GM21528 (cell line): ENCODE results near the gene MARCHF7.

ENCODE experiments used
- ATAC-seq: cut with Tn5 transposase; IDR thresholded peaks from one replicate; pipeline ENCODE4 v1.9.1; 2021; ENCODE audit warnings: mild to moderate bottlenecking, moderate library complexity; ENCODE audit not compliant: unreplicated experiment, low FRiP score

Gene MARCHF7

DNA sequence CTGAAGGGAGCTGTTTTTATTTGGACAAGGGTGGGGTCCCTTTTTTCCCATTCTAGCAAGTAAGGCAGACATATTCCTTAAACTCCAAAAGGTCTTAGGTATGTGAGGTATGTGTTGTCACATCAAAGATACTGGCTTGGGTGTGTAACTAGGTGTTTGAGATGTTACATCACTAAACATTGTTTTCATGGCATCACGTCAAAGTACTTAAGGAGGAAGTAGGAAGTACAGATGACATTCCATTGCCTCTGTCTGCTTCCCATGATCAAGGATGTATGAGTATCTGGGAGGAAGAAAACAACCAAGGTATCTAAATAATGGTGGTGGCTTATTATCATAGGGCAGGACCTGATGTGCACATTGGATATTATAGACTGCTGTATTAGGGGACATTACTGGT, 46.4 kb downstream of the MARCHF7 start:
- ATAC-seq = no peak

DNA sequence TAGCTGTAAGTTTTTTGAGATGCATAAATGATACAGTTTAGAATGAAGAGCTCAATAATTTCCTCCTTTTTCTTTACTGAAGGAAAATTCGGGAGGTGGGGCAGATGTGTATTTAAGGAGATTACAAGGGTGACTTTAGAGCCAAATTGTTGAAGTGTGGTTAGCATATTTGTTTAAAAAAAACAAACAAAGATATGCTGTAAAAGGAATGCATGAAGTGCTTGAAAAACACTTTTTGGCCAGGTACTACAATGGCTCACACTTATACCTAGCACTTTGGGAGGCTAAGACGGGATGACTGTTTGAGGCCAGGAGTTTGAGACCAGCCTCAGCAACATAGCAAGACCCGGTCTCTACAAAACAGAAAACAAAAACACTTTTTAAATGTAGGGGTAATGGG, 47.3 kb downstream of the MARCHF7 start:
- ATAC-seq = no peak

DNA sequence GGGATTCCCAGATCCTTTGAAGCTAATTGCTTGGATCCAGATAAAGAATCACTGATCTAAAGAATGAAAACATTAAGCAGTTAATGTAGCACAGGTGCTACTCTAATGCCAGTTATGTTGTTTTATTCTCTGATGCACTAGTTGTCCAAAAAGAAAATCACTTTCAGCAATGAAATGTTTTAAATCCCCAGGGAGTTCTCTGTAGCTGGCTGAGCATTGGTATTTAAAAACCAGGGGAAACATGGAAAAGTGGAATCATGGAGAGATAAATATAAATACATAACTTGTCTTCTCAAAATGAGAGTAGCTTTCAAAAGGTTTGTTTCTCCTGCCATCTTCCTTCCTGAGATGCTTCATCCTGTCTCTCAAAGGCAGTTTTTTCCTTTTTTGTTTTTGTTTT, 48.0 kb downstream of the MARCHF7 start:
- no peak for ATAC-seq

DNA sequence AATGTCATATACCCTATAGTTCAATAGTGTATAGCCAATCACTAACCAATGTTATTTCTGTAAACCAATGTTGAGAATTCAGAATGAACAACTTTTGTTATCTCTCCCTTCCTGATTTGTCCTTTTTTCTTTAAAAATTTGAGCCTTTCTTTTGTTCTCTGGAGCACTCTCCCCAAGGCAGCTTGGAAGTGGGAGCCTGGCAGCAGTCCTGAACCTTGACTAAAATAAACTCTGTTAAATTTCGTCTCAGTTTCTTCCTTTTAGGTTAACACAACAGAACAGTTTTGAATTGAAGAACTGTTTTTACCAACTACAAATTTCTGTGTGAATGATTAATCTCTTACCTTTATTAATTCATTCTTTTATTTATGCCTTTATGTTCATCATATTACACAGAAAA, 49.8 kb downstream of the MARCHF7 start:
- no peak for ATAC-seq
